NOMO-1 treated with DMSO at 0.1 percent for 48 hours (cell line): Measurements from ENCODE around the gene ARV1.
"Not testable (repeated sequence)": the region's sequence is repeated elsewhere in the genome, so short reads cannot be mapped to it uniquely, and the experiment has no call there.

Experiments used
- DNase-seq: peaks from one replicate; lab custom pipeline; 2025; ENCODE audit not compliant: unreplicated experiment; lab: John Stamatoyannopoulos, UW

ARV1 gene

GRCh38 chr1:230976360-230976759, 2.5 kb upstream of the ARV1 start:
- no peak for DNase-seq

GRCh38 chr1:230976825-230977747, 1.8 kb upstream of the ARV1 start:
- peak; percentile 50 for DNase-seq

GRCh38 chr1:230977761-230978490, 968 bp upstream of the ARV1 start:
- DNase-seq = peak; percentile 27

- DNase-seq = no peak
Observed at GRCh38 chr1:230979389-230979716, 459 bp downstream of the ARV1 start.

DNA sequence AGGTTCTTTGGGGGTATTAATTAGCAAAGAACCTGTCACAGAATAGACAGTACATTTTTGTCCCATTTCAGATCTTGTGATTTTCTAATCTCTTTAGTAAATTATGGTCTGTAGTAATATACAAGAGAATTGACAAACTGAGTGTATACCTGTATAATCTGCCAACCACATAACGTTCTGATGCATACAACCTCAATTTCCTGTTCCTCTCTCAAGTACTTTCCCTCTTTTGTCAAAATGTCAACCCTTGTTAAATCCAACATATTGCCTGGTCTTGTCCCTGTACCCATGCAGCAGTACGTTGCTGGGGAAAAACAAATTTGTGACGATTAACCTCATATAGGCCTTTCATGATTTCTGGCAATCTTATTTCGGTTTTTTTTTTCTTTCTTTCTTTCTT, 1.1 kb downstream of the ARV1 start:
- peak; percentile 1 for DNase-seq

GRCh38 chr1:230982696-230983095, 3.8 kb downstream of the ARV1 start:
- no peak for DNase-seq

- DNase-seq = no peak
Observed at GRCh38 chr1:230983811-230984210, 4.9 kb downstream of the ARV1 start.

GRCh38 chr1:230984622-230985515, 6.0 kb downstream of the ARV1 start:
- DNase-seq = not testable (repeated sequence)

GRCh38 chr1:230985711-230986110, 6.8 kb downstream of the ARV1 start:
- DNase-seq = no peak

DNA sequence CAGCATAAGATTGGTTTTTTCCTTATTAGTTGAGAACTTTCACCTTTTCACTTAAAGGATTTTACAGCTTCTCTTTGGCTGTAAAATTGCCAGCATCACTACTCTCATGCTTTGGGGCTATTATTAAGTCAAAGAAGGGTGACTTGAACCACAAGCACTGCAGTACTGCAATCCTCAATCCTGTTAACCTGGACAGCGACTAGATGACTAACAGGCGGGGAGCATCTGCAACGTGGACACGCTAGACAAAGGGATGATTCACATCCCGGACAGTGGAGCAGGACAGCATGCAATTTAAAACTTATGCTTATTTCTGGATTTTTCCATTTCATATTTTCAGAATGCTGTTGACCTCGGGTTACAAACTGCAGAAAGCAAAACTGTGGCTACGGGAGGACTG, 8.1 kb downstream of the ARV1 start:
- DNase-seq = no peak

GRCh38 chr1:230987448-230987847, 8.6 kb downstream of the ARV1 start:
- no peak for DNase-seq

DNA sequence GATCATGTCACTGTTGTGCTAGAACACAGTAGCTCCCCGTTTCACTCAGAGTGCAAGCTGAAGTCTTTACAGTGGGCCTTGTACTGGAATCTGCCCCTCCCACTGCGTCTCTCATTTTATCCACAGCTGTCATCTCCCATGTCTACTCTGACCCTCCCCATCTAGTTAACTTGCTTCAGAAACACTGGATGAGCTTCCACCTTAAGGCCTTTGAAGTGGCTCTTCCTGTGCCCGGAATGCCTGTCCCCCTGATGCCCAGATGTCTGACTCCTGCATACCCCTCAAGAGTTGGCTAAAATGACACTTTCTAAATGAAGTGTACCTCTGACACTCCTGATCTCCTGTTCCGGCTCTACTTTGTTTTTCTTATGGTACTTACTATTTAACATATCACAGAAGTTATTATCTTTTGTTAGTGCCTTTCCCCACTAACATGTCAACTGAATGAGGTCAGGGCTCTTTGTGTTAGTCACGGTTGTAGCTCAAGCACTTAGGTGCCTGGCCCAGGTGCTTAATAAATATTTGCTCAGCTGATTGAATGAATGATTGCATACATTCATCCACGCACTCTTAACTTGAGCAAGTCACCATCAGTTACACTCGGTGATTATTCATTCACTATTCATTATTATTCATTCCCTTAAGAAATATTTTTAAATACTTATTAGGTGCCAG, 13.3 kb downstream of the ARV1 start:
- DNase-seq = no peak

GRCh38 chr1:230994860-230995259, 16.0 kb downstream of the ARV1 start:
- DNase-seq = no peak

DNA sequence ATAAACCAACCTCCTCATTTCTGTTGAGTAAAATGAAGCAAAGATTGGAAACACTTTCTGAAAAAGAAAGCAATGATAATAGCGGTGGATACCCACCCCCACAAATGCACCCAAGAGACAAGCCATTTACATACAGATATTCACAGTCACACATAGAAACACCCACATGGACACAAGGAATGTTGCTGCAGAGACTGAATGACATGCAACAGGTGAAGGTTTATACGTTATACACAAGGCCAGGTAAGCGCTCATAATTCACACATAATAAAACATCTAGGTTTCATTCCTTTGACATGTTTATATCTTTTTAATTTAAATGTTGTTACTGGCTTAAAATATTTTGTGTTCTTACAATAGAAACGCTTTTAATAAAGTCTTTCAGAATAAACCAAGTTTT, 21.3 kb downstream of the ARV1 start:
- no peak for DNase-seq

- DNase-seq = no peak
Observed at GRCh38 chr1:231000639-231001038, 21.7 kb downstream of the ARV1 start.

- no peak for DNase-seq
Observed at GRCh38 chr1:231001892-231002291, 23.0 kb downstream of the ARV1 start.

GRCh38 chr1:231007535-231007934, 28.6 kb downstream of the ARV1 start:
- DNase-seq = not testable (repeated sequence)

GRCh38 chr1:231011360-231011759, 32.5 kb downstream of the ARV1 start:
- DNase-seq = no peak

GRCh38 chr1:231011963-231012362, 33.1 kb downstream of the ARV1 start:
- DNase-seq = no peak

- DNase-seq = no peak
Observed at GRCh38 chr1:231013391-231014015, 34.6 kb downstream of the ARV1 start.
